GM18519 (cell line): Measurements from ENCODE around the gene LONRF2.
"Not testable (repeated sequence)": the region's sequence is repeated elsewhere in the genome, so short reads cannot be mapped to it uniquely, and the experiment has no call there.

ENCODE experiments used
- ATAC-seq: cut with Tn5 transposase; IDR thresholded peaks from one replicate; pipeline ENCODE4 v1.9.1; 2021; ENCODE audit warnings: mild to moderate bottlenecking, moderate library complexity; ENCODE audit not compliant: unreplicated experiment, low FRiP score

LONRF2 gene

GRCh38 chr2:100257939-100258338, 64.4 kb downstream of the LONRF2 start:
- no peak for ATAC-seq

- ATAC-seq: no peak
Observed at GRCh38 chr2:100256849-100257248, 65.5 kb downstream of the LONRF2 start.

GRCh38 chr2:100256416-100256815, 65.9 kb downstream of the LONRF2 start:
- no peak for ATAC-seq

- ATAC-seq: no peak
Observed at GRCh38 chr2:100254646-100255210, 67.6 kb downstream of the LONRF2 start.

- ATAC-seq: no peak
Observed at GRCh38 chr2:100253786-100254185, 68.5 kb downstream of the LONRF2 start.

GRCh38 chr2:100252811-100253698, 69.2 kb downstream of the LONRF2 start:
- ATAC-seq: no peak

- no peak for ATAC-seq
Observed at GRCh38 chr2:100250645-100251044, 71.7 kb downstream of the LONRF2 start.

GRCh38 chr2:100248971-100249370, 73.3 kb downstream of the LONRF2 start:
- no peak for ATAC-seq

- not testable (repeated sequence) for ATAC-seq
Observed at GRCh38 chr2:100248556-100248955, 73.7 kb downstream of the LONRF2 start.

GRCh38 chr2:100248044-100248330, 74.3 kb downstream of the LONRF2 start:
- ATAC-seq: no peak

GRCh38 chr2:100247256-100248043, 74.9 kb downstream of the LONRF2 start:
- ATAC-seq: peak; percentile 68

GRCh38 chr2:100246163-100247145, 75.8 kb downstream of the LONRF2 start:
- no peak for ATAC-seq

GRCh38 chr2:100245681-100246080, 76.6 kb downstream of the LONRF2 start:
- no peak for ATAC-seq

- ATAC-seq: no peak
Observed at GRCh38 chr2:100244881-100245605, 77.3 kb downstream of the LONRF2 start.

- ATAC-seq: no peak
Observed at GRCh38 chr2:100243631-100244030, 78.7 kb downstream of the LONRF2 start.

- ATAC-seq: no peak
Observed at GRCh38 chr2:100242891-100243619, 79.2 kb downstream of the LONRF2 start.

- no peak for ATAC-seq
Observed at GRCh38 chr2:100242476-100242875, 79.8 kb downstream of the LONRF2 start.

GRCh38 chr2:100241236-100241635, 81.1 kb downstream of the LONRF2 start:
- ATAC-seq: no peak

GRCh38 chr2:100240386-100240785, 81.9 kb downstream of the LONRF2 start:
- ATAC-seq: no peak
